Calu3 (cell line): ENCODE measurements around the gene MTREX. TPM values are rescaled to one million over a fixed set of nuclear protein-coding genes. Genes with fewer than 3 reads are reported as not detected.

Experiments
- BruUV-seq: library from RNA; stranded (reverse); fragments of 400-500 nt; replicated peaks from 2 replicates; lab custom pipeline; 2021; lab: Mats Ljungman, UMichigan
- CTCF ChIA-PET: fragments of 300-600 bp; sonication (Branson Sonifier 250); formaldehyde crosslinking; loops from one replicate; lab custom pipeline; 2022; ENCODE audit warnings: antibody characterized with exemption; lab: Charles Lee
- DNase-seq: peaks from one replicate; pipeline ENCODE4 v3.0.0; 2022
- H3K27ac Mint-ChIP-seq: one replicate; pipeline ENCODE4 v1.8.0; 2022; ENCODE audit warnings: mixed read lengths; ENCODE audit not compliant: unreplicated experiment
- H3K27me3 Mint-ChIP-seq: one replicate; pipeline ENCODE4 v1.8.0; 2022; ENCODE audit warnings: mixed read lengths; ENCODE audit not compliant: unreplicated experiment
- H3K36me3 Mint-ChIP-seq: one replicate; pipeline ENCODE4 v1.8.0; 2022; ENCODE audit warnings: mild to moderate bottlenecking, moderate library complexity, mixed read lengths; ENCODE audit not compliant: insufficient read depth, unreplicated experiment
- H3K4me1 Mint-ChIP-seq: one replicate; pipeline ENCODE4 v1.8.0; 2022; ENCODE audit warnings: mild to moderate bottlenecking, low read depth, mixed read lengths; ENCODE audit not compliant: unreplicated experiment
- H3K4me3 Mint-ChIP-seq: one replicate; pipeline ENCODE4 v1.8.0; 2022; ENCODE audit warnings: mild to moderate bottlenecking, low read depth, moderate library complexity, mixed read lengths; ENCODE audit not compliant: unreplicated experiment
- H3K9me3 Mint-ChIP-seq: one replicate; pipeline ENCODE4 v1.8.0; 2022; ENCODE audit warnings: low read depth, mixed read lengths; ENCODE audit not compliant: unreplicated experiment
- CTCF ChIP-seq: fragments of 200-600 bp; IDR thresholded peaks from one replicate; pipeline ENCODE4 v1.8.0; 2022; ENCODE audit warnings: antibody characterized with exemption; ENCODE audit not compliant: unreplicated experiment
- intact Hi-C: fragments of 100-400 bp; cut with micrococcal nuclease; formaldehyde crosslinking; loops from one replicate; pipeline ENCODE4 v1.10.0; 2022; ENCODE audit not compliant: unreplicated experiment
- total RNA-seq: library from RNA; stranded (reverse); gene quantifications from 2 replicates; pipeline ENCODE4 v1.2.3, GENCODE V29; 2022

The MTREX gene
- total RNA-seq, 1 experiment from 2014 or later: 73.9 TPM

- Mint-ChIP-seq H3K27ac (peak overlapping the region; percentile 66), H3K4me1 (peaks cover 35% of the 10 kb centered on the region), H3K27me3 (no peaks in the 10 kb centered on the region), H3K9me3 (peaks cover 8% of the 10 kb centered on the region), H3K36me3 (peaks cover 32% of the 10 kb centered on the region), H3K4me3 (peak overlapping the region; percentile 58)
- no peak for TF ChIP-seq CTCF
- intact Hi-C loops: no loop called here
- DNase-seq: no peak
- no TSS peak for BruUV-seq
- CTCF ChIA-PET: no interaction called here
These were observed 129.7 kb downstream of the MTREX start for GRCh38 chr5:55437452-55437851.

- intact Hi-C loops: no loop called here
- peaks cover 28% of the 10 kb centered on the region for H3K36me3 Mint-ChIP-seq
- CTCF ChIA-PET: no interaction called here
These were observed 130.0 kb downstream of the MTREX start for GRCh38 chr5:55437859-55438206.

GRCh38 chr5:55438998-55439397 is 131.2 kb downstream of the MTREX start:
- no TSS peak for BruUV-seq
- Mint-ChIP-seq H3K9me3 (peaks cover 8% of the 10 kb centered on the region), H3K27ac (peak overlapping the region; percentile 66), H3K27me3 (no peaks in the 10 kb centered on the region), H3K36me3 (peaks cover 27% of the 10 kb centered on the region), H3K4me3 (peak overlapping the region; percentile 58), H3K4me1 (peaks cover 29% of the 10 kb centered on the region)
- intact Hi-C loops: no loop called here
- no peak for TF ChIP-seq CTCF
- CTCF ChIA-PET: interaction anchor here (0.6 to 0.7 kb wide), 2 partner anchors 36 to 239 kb away, joined by 3 read pairs; no protein-coding TSS in a partner anchor
- DNase-seq: no peak

More at GRCh38 chr5:55437859-55438206, 130.0 kb downstream of the MTREX start:
- TF ChIP-seq CTCF: no peak
- Mint-ChIP-seq H3K4me1 (peaks cover 31% of the 10 kb centered on the region), H3K9me3 (peaks cover 8% of the 10 kb centered on the region), H3K27me3 (no peaks in the 10 kb centered on the region), H3K4me3 (peak overlapping the region; percentile 58), H3K27ac (peak overlapping the region; percentile 66)
- DNase-seq: no peak
- no TSS peak for BruUV-seq

- Mint-ChIP-seq H3K4me3 (no peak overlapping the region), H3K9me3 (peaks cover 2% of the 10 kb centered on the region), H3K27ac (no peak overlapping the region), H3K36me3 (peaks cover 21% of the 10 kb centered on the region), H3K27me3 (no peaks in the 10 kb centered on the region), H3K4me1 (peaks cover 35% of the 10 kb centered on the region)
- no peak for DNase-seq
- CTCF ChIA-PET: no interaction called here
- BruUV-seq: no TSS peak
- TF ChIP-seq CTCF: no peak
- intact Hi-C loops: no loop called here
These were observed 132.4 kb downstream of the MTREX start for GRCh38 chr5:55440188-55440646.
